ENCODE results near the gene TAS1R1.

- TF ChIP-seq, protein P1, sequence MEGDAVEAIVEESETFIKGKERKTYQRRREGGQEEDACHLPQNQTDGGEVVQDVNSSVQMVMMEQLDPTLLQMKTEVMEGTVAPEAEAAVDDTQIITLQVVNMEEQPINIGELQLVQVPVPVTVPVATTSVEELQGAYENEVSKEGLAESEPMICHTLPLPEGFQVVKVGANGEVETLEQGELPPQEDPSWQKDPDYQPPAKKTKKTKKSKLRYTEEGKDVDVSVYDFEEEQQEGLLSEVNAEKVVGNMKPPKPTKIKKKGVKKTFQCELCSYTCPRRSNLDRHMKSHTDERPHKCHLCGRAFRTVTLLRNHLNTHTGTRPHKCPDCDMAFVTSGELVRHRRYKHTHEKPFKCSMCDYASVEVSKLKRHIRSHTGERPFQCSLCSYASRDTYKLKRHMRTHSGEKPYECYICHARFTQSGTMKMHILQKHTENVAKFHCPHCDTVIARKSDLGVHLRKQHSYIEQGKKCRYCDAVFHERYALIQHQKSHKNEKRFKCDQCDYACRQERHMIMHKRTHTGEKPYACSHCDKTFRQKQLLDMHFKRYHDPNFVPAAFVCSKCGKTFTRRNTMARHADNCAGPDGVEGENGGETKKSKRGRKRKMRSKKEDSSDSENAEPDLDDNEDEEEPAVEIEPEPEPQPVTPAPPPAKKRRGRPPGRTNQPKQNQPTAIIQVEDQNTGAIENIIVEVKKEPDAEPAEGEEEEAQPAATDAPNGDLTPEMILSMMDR (IDR thresholded peaks at IDR 0.05) = no peak
- no peak for TF ChIP-seq POLR2A (IDR thresholded peaks at IDR 0.05)
These were observed 10.3 kb upstream of the TAS1R1 start for GRCh38 chr1:6544831-6545230.
